ENCODE data around the gene FHIP2A.

Gene FHIP2A

DNA sequence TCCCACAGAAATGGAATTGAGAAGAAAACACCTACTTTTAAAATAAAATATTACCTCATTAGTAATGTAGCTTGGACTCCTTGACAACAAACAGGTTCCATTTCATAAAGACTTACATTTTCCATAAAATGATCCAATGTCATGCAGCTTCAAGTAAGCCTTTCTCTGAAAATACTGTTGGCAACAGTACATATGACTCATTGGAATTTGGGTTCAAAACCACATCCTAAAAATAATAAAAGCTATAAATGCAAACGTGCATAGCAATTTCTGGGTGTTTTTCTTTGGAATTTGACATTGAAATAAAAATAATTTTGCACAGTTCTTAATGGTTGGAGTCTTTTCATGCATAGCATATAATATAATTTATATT lies 47.9 kb downstream of the FHIP2A start:
- peaks cover 1% of the 10 kb centered on the region for H3K4me1 ChIP-seq (ENCODE audit: control insufficient read depth, insufficient read depth, low read depth, low read length)
- no peaks in the 10 kb centered on the region for H3K9me3 ChIP-seq (ENCODE audit: control insufficient read depth, low read length)
- H2AFZ ChIP-seq (ENCODE audit: low read depth, low read length), result no peak overlapping the region
- no peak overlapping the region for H3K23ac ChIP-seq (ENCODE audit: low read length in 2 of 2)
- peak overlapping the region; percentile 71 for H3K9ac ChIP-seq (ENCODE audit: low read length)
- peak overlapping the region; percentile 45 for H3K27ac ChIP-seq (ENCODE audit: low read length, poor library complexity, severe bottlenecking)
- DNase-seq, result peak; percentile 54
- H2BK5ac ChIP-seq (ENCODE audit: low read depth, low read length, poor library complexity, severe bottlenecking), result no peak overlapping the region
- H3K4me2 ChIP-seq (ENCODE audit: low read length, poor library complexity, severe bottlenecking), result no peak overlapping the region
- H2AK5ac ChIP-seq (ENCODE audit: low read length, severe bottlenecking), result no peak overlapping the region
- H4K8ac ChIP-seq (ENCODE audit: low read length), result no peak overlapping the region
- H2BK15ac ChIP-seq (ENCODE audit: low read depth, poor library complexity, severe bottlenecking), result no peak overlapping the region
- WGBS, result no CpG with 5 or more reads among the region's 1 CpG
- H3K14ac ChIP-seq (ENCODE audit: low read length in 2 of 2), result no peak overlapping the region
- no peaks in the 10 kb centered on the region for H3K79me1 ChIP-seq (replicated peaks; ENCODE audit: low read length, poor library complexity, severe bottlenecking)
- H2BK12ac ChIP-seq (ENCODE audit: low read length in 2 of 2), result no peak overlapping the region
- H3K4me3 ChIP-seq (ENCODE audit: insufficient read depth in 1 of 2, low read depth in 1 of 2, low read length in 2 of 2), result peak overlapping the region in 1 of 2 experiments; percentile 14
- no peak overlapping the region for H2BK120ac ChIP-seq (ENCODE audit: low read depth, low read length)
- no peaks in the 10 kb centered on the region for H3K27me3 ChIP-seq (ENCODE audit: control insufficient read depth in 1 of 2, insufficient read depth in 1 of 2, low read length in 2 of 2)
- H3K4ac ChIP-seq (ENCODE audit: low read depth in 1 of 2, low read length in 2 of 2), result no peak overlapping the region
- H3K36me3 ChIP-seq (ENCODE audit: control insufficient read depth in 1 of 2, insufficient read depth in 2 of 2, low read depth in 1 of 2, low read length in 2 of 2), result peaks cover 2 to 13% of the 10 kb centered on the region in 2 experiments
- H4K91ac ChIP-seq (ENCODE audit: low read length), result no peak overlapping the region
- H3K18ac ChIP-seq (ENCODE audit: low read depth in 1 of 2, low read length in 2 of 2), result no peak overlapping the region

DNA sequence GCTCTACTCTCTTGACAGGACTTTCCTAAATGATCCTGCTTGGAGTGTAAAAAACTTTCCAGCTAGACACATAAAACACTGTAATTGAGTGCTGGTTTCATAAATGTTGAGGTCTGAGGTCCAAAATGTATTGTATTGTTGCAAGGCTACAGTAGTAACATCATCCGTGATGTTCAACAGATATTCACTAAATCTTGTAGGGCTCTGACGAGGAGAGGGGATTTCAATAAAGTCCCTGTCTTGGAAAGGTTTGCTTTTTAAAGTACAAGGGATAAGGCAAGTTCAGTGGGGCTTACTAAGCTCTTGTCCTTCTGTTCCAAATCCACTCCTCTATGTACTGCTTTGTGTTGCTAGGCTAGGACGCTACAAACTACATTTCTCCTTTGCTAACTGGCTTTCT lies 48.9 kb downstream of the FHIP2A start:
- Histone ChIP-seq H4K8ac (ENCODE audit: low read length) (no peak overlapping the region), H3K4me3 (ENCODE audit: insufficient read depth in 1 of 2, low read depth in 1 of 2, low read length in 2 of 2) (no peak overlapping the region), H2BK5ac (ENCODE audit: low read depth, low read length, poor library complexity, severe bottlenecking) (no peak overlapping the region), H4K91ac (ENCODE audit: low read length) (no peak overlapping the region), H3K9me3 (ENCODE audit: control insufficient read depth, low read length) (no peaks in the 10 kb centered on the region), H2AK5ac (ENCODE audit: low read length, severe bottlenecking) (no peak overlapping the region), H3K23ac (ENCODE audit: low read length in 2 of 2) (no peak overlapping the region), H2BK15ac (ENCODE audit: low read depth, poor library complexity, severe bottlenecking) (no peak overlapping the region), H3K4ac (ENCODE audit: low read depth in 1 of 2, low read length in 2 of 2) (no peak overlapping the region), H3K9ac (ENCODE audit: low read length) (no peak overlapping the region), H2BK12ac (ENCODE audit: low read length in 2 of 2) (no peak overlapping the region), H3K27me3 (ENCODE audit: control insufficient read depth in 1 of 2, insufficient read depth in 1 of 2, low read length in 2 of 2) (no peaks in the 10 kb centered on the region), H3K14ac (ENCODE audit: low read length in 2 of 2) (no peak overlapping the region), H3K18ac (ENCODE audit: low read depth in 1 of 2, low read length in 2 of 2) (no peak overlapping the region), H3K36me3 (ENCODE audit: control insufficient read depth in 1 of 2, insufficient read depth in 2 of 2, low read depth in 1 of 2, low read length in 2 of 2) (peaks cover 2 to 7% of the 10 kb centered on the region in 2 experiments), H3K79me1 (replicated peaks; ENCODE audit: low read length, poor library complexity, severe bottlenecking) (no peaks in the 10 kb centered on the region), H2AFZ (ENCODE audit: low read depth, low read length) (no peak overlapping the region), H2BK120ac (ENCODE audit: low read depth, low read length) (no peak overlapping the region), H3K4me2 (ENCODE audit: low read length, poor library complexity, severe bottlenecking) (no peak overlapping the region), H3K4me1 (ENCODE audit: control insufficient read depth, insufficient read depth, low read depth, low read length) (peaks cover 1% of the 10 kb centered on the region), H3K27ac (ENCODE audit: low read length, poor library complexity, severe bottlenecking) (no peak overlapping the region)
- no peak for DNase-seq
- WGBS, result 100% methylated on average over 2 of the region's 3 CpGs

DNA sequence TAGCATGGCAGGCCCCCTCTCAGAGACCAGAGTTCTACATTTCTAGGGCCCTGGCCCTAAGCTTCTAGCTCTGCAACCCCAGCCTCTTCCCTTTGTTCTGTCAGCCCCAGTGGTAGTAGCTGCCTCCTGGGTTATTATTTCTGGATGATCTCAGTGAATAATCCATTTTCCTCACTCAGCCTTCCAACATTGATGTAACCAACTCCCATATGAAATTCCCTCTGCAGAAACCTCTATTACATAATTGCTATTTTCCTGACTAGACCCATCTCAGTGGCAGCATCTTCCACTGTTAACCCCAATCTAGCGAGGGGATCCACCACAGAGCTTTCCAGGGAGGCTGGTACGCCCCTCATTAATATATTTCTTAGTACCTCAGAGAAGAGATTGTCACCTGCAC lies 49.8 kb downstream of the FHIP2A start:
- no peak overlapping the region for H3K23ac ChIP-seq (ENCODE audit: low read length in 2 of 2)
- no peak overlapping the region for H2BK12ac ChIP-seq (ENCODE audit: low read length in 2 of 2)
- no peak overlapping the region for H2AFZ ChIP-seq (ENCODE audit: low read depth, low read length)
- no peak overlapping the region for H3K4ac ChIP-seq (ENCODE audit: low read depth in 1 of 2, low read length in 2 of 2)
- H2BK120ac ChIP-seq (ENCODE audit: low read depth, low read length), result no peak overlapping the region
- no peak overlapping the region for H4K8ac ChIP-seq (ENCODE audit: low read length)
- H3K4me2 ChIP-seq (ENCODE audit: low read length, poor library complexity, severe bottlenecking), result no peak overlapping the region
- H3K27ac ChIP-seq (ENCODE audit: low read length, poor library complexity, severe bottlenecking), result no peak overlapping the region
- no peak overlapping the region for H3K14ac ChIP-seq (ENCODE audit: low read length in 2 of 2)
- 78% methylated on average over 2 of the region's 2 CpGs for WGBS
- H3K9me3 ChIP-seq (ENCODE audit: control insufficient read depth, low read length), result no peaks in the 10 kb centered on the region
- no peak overlapping the region for H3K9ac ChIP-seq (ENCODE audit: low read length)
- no peak overlapping the region for H2BK5ac ChIP-seq (ENCODE audit: low read depth, low read length, poor library complexity, severe bottlenecking)
- H3K4me1 ChIP-seq (ENCODE audit: control insufficient read depth, insufficient read depth, low read depth, low read length), result peaks cover 1% of the 10 kb centered on the region
- no peak overlapping the region for H2AK5ac ChIP-seq (ENCODE audit: low read length, severe bottlenecking)
- no peak for DNase-seq
- H4K91ac ChIP-seq (ENCODE audit: low read length), result no peak overlapping the region
- no peak overlapping the region for H3K18ac ChIP-seq (ENCODE audit: low read depth in 1 of 2, low read length in 2 of 2)
- H3K36me3 ChIP-seq (ENCODE audit: control insufficient read depth in 1 of 2, insufficient read depth in 2 of 2, low read depth in 1 of 2, low read length in 2 of 2), result peaks cover under 1 to 2% of the 10 kb centered on the region in 2 experiments
- no peak overlapping the region for H2BK15ac ChIP-seq (ENCODE audit: low read depth, poor library complexity, severe bottlenecking)
- H3K79me1 ChIP-seq (replicated peaks; ENCODE audit: low read length, poor library complexity, severe bottlenecking), result no peaks in the 10 kb centered on the region
- H3K27me3 ChIP-seq (ENCODE audit: control insufficient read depth in 1 of 2, insufficient read depth in 1 of 2, low read length in 2 of 2), result no peaks in the 10 kb centered on the region
- H3K4me3 ChIP-seq (ENCODE audit: insufficient read depth in 1 of 2, low read depth in 1 of 2, low read length in 2 of 2), result no peak overlapping the region

Data from mesenchymal stem cell (in vitro differentiated cells and primary cell).